SU-DHL-6 (cell line): ENCODE results near the gene NSRP1.

Source experiments
- EZH2phosphoT487 ChIP-seq: fragments of 200-600 bp; sonication (generic), shearing (Covaris generic); conservative IDR thresholded peaks from 2 replicates; pipeline ENCODE4 v1.6.1; 2018; ENCODE audit warnings: mild to moderate bottlenecking, antibody characterized with exemption, low read length, moderate library complexity, mixed read lengths
- TF ChIP-seq, protein P1 (sequence below): fragments of 200-600 bp; sonication (generic); IDR thresholded peaks from one replicate; pipeline ENCODE4 v1.5.1; 2017; ENCODE audit warnings: antibody characterized with exemption, mild to moderate bottlenecking, low read length, moderate library complexity; ENCODE audit not compliant: insufficient read depth, poor library complexity, severe bottlenecking

DNA sequence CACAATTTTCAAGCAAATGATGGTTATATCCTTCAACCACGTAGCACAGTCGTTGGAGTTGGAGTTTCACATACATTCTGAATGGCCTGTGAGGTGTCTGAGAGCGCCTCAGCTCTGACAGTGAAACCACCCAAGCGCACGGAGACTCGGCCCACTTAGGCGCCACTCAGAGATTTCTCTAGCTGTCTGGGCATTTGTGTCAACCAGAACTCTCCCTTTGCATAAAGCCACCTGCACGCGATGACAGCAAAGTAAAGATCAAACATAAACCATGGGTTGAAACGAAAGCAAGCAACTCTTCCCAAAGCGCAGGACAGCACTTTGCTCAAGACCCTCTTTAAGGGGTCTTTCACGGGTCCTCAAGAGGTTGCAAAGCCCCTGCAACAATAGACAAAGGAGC is 118.3 kb downstream of the NSRP1 start:
- TF ChIP-seq, protein P1, sequence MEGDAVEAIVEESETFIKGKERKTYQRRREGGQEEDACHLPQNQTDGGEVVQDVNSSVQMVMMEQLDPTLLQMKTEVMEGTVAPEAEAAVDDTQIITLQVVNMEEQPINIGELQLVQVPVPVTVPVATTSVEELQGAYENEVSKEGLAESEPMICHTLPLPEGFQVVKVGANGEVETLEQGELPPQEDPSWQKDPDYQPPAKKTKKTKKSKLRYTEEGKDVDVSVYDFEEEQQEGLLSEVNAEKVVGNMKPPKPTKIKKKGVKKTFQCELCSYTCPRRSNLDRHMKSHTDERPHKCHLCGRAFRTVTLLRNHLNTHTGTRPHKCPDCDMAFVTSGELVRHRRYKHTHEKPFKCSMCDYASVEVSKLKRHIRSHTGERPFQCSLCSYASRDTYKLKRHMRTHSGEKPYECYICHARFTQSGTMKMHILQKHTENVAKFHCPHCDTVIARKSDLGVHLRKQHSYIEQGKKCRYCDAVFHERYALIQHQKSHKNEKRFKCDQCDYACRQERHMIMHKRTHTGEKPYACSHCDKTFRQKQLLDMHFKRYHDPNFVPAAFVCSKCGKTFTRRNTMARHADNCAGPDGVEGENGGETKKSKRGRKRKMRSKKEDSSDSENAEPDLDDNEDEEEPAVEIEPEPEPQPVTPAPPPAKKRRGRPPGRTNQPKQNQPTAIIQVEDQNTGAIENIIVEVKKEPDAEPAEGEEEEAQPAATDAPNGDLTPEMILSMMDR = no peak
- no peak for TF ChIP-seq EZH2phosphoT487
